K562 treated with DMSO at 1 percent for 24 hours (cell line): Measurements from ENCODE around the gene GMPR2. TPM values are rescaled to one million over a fixed set of nuclear protein-coding genes. Genes with fewer than 3 reads are reported as not detected.

Experiments used
- total RNA-seq: library from RNA; unstranded; fragments of 300-600 nt; gene quantifications from 2 replicates; pipeline ENCODE4 v1.2.3, GENCODE V29; 2022; ENCODE audit warnings: low read depth; ENCODE audit not compliant: insufficient read depth

GMPR2 gene
- 56.8 and 59.4 TPM in 2 replicates for total RNA-seq

DNA sequence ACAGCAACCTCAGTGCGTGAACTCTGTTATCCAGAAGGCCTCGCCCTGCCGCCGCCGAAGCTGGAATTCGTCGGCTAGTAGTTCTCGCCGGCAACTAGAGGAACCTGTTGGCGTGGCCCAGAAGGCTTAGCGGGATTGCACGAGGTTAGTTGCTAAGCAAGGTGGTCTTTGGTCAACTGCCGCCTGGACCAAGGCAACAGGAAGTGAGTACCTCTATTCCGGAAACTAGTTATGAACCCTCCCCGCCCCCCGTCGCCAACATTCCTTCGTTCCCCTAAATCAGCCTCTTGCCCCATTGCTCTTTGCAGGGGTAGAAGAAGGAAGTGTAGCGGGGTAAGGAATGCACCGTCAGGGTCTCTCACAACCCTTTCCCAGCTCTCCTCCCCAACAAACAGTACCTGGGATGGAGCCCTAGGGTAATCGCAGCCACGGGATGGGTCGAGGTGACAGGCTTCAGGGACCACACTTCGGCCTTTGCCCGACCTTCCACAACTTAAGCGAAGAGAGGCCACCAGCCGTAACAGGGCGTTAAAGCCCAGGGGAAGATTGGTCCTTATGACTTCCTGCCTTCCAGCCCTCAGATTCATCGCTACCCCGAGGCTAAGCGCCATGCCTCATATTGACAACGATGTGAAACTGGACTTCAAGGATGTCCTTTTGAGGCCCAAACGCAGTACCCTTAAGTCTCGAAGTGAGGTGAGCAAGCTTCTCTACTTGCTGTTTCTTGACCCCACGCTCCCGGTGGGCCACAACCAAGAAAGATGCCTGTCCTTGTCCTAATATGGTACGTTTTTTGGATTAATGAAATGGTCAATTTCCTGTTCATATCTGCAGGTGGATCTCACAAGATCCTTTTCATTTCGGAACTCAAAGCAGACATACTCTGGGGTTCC is at the start of gene GMPR2:
Gene GMPR2, plus strand, starts transcription at position 285 of the 893 bp plus-strand sequence. Its CDS starts 325 bp downstream, at position 610.

DNA sequence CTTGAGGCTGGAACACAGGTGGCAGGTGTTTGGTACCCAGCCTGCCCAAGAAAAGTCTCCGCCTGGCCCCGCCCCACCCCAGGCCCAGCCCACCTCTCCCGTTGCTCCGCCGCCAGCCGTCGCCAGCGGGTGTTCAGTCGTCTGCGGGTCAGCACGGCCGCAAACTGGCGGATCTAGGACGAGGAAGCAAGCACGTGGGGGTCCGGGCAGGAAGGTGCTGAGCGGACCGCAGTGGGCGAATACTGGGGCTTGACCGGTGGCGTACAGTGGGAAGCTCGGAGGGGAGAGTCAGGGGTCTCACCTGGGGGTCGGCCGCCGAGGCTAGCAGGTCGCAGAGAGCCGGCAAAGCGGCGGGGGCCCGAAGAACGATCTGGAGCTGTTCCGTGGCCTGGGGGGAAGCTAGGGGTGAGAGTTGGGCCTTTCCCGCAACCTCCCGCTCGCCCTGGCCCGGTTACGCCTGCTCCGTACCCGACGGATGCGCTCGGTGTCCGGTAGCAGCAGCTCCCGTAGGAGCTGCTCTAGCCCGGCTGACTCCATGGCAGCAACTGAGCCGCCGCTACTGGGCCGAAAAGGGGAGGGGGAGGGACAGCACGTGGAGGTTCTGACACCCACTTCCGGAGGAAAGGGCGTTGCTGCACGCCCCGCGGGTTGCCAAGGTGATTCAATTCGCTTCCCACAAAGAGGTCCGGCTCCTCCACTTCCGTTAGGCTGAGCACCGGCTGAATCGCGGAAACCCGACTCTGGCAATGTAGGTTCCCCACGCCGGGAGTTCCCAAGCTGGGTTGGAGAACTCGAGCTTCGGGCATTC is 44.3 kb upstream of the GMPR2 start, which contains the start of gene IPO4:
Gene IPO4, minus strand, starts transcription at position 566 of the 808 bp plus-strand sequence. Its CDS starts 29 bp downstream, at position 537.

DNA sequence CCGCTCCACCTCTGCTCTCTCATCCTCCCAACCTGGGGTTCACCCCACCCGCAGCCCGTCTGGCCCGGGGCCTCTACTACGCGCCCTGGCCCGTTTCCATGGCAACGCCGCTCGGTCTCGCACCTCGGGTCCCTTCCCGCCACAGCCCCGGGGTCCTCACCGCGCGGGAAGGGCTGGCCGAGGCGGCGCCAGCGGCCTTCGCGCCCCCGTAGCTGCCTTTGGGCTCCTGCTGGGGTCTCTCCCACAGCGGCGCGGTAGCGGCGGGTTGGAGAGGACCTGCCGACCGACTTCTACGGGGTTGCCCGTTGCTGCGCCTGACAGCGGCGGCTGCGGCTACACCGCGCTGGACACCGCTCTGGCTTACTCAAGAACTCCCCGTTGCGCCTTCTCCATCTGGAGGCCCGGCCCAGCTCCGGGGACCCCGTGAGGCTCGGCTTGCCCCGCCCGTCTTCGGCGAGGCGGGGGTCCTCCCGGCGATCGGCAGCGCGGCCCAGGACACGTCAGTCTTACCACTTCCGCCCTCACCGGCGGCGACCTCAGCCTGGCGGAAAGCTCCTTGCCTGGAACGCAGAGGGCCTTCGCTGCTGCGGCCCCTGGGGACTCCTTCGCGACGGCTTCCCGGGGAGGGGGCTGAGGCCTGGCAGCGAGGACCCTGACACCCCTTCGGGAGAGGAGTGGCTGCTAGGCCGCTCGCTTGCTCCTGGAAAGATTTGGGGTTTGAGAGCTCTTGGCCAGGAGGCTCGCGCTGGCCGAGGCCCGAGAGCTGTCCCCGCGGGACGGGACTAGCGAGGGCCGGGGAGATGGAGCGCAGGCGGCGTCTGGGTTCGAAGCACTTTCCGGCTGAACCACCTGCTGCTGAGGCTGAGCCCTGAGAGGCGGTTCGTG is 37.3 kb upstream of the GMPR2 start, which contains the start of gene TM9SF1:
Gene TM9SF1, minus strand, starts transcription at position 256 of the 885 bp plus-strand sequence. CDS start 422 bp downstream, outside the sequence.

DNA sequence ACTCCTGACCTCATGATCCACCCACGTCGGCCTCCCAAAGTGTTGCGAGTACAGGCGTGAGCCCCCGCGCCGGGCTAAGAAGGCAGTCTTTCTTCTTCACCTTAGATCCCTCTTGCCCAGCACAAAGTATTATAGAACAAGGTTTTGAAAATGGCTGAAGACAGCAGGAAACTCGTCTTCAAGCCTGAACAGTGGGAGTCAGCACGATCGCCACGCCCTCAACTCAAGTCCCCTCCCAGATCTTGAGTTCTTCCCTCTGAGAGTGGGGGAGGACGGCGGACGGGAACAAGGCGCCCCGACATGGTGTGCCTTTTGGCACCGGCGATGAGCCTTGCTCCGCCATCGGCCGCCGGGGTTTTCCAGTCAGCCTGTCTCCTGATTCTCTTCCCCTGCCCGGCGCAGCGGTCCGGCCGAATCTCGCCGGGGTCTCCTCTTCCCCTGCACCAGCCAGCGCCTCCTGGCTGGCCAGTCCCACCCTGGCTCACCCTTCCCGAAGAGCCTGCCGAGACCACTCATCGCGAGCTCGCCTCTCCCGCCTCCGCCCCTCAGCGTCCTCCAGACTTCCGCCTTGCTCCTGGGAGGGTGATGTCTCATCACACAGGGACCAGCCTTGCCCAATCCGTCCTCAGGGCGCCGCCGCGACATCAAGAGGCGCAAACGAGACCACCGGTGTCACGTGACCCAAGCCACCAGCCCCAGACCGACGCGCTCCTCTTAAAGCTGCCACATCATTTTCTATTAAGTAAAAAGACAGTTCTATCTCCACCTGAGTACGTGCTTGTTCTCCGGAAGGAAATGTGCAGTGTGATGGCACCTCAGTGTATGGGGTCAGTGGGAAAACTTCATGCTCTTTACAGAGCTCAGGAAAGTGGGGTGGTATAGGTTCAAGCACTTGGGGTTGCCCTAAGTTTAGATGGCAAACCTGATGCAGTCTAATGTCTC is 19.5 kb upstream of the GMPR2 start, which contains the start of gene CHMP4A:
Gene CHMP4A, minus strand, starts transcription at position 565 of the 942 bp plus-strand sequence. Its CDS starts 49 bp downstream, at position 516.

DNA sequence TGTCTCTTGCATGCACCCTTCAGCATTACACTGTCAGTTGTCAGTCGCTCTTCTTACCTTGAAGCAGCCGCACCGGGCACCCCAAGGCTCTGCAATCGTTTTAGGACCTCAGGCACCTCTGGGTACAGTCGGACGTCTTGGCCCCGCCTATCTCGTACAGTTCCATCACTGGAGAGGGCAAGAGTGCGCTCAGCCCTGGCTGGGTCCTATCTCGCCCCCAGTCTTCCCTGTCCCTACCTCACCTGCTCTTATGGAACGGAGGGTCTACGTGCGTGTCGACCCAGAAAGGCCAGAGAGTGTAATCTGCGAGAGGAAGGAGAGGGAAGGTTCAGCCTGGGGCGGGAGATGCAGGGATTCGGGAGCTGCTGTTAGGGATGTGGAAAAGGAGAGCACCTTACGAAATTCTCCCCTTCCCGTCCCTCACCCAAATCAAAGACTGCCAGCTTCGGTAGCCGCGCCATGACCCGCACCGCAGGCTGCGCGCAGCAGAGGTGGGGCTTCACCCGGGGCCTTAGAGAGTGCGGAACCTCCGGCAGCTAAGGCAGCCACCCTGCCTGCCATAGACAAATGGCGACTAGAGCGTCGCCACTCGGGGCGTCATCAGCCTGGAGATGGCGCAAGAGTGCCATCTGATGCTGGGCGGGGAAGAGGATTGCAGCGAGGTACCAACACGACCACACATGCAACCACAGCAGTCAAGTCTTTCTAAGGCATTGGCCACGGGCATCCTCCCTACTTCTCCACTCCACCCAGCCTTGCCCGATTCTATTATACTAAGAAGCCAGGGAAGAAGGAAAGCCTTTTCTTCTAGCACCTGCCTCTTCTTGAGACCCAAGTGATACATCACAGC is 17.0 kb upstream of the GMPR2 start, which contains the start of gene MDP1:
Gene MDP1, minus strand, starts transcription at position 572 of the 850 bp plus-strand sequence. Its CDS starts 111 bp downstream, at position 461.

DNA sequence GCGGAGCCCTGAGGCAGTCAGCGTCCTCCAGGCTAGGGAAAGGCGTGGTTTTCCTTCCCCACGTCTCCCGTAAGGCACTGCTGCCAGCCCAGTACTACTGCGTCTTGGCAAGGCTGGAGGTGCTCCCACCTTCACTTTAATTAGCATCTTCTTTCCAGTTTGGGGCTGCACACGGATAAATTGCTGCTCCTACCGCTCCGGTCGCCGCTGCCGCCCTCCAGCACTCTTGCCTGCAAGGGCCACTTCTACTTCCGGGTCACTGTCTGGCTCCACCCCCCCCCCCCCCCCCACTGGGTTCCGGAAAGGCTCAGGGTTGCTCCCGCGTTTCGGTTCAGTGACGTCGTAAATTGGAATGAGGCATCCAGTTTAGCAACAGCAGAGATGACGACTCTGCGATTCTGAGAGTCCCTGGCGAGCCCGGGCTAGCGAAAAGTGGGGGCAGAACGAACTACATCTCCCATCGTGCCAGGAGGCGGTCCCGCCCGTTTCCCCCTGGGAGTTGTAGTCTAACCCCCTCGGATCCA is 546 bp upstream of the GMPR2 start, which contains the start of gene NEDD8:
Gene NEDD8, minus strand, starts transcription at position 247 of the 524 bp plus-strand sequence. Its CDS starts 100 bp downstream, at position 147.

DNA sequence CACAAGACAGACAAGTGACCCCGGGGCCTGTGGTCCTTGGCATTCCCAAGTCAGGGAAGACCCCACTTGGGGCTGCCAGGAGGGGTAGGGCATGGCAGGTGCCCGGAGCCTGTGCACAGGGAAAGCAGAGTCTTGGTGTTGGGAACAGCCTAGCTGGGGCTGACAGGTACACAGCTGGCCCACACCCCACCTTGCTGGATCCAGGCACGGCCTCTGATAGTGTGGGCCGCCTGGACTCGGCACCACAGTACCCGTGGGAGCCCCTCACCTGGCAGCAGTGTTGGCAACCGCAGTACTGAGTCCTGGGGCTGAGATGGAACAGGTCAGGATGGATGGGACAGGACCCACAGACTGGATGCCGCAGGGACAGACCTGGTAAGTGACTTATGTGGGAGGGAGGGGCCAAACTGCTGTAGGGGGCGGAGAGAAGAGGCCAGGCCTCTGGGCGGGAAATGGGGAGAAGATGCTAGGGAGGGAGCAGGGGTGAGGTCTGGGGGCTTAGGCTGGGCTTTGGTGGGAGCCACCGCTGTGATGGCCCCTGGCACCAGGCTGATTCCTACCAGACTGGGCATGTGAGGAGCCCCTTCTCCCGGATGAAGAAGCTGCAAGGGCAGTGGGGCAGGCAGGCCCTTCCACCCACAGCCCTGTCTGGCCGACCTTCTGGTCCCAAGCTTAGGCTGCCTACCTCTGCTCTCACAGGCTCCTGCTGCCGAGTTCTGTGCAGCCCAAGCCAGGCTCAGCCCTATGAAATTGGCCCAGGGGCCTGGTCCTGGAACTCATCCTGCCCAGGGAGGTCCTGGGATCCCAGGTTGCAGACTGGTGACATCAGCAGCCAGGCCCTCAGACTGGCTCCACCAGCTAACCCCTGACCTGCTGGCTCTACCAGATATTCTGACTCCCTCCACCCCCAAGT is 30.3 kb downstream of the GMPR2 start, which contains the start of gene TGM1:
Gene TGM1, minus strand, starts transcription at position 357 of the 913 bp plus-strand sequence. CDS start 825 bp downstream, outside the sequence.

DNA sequence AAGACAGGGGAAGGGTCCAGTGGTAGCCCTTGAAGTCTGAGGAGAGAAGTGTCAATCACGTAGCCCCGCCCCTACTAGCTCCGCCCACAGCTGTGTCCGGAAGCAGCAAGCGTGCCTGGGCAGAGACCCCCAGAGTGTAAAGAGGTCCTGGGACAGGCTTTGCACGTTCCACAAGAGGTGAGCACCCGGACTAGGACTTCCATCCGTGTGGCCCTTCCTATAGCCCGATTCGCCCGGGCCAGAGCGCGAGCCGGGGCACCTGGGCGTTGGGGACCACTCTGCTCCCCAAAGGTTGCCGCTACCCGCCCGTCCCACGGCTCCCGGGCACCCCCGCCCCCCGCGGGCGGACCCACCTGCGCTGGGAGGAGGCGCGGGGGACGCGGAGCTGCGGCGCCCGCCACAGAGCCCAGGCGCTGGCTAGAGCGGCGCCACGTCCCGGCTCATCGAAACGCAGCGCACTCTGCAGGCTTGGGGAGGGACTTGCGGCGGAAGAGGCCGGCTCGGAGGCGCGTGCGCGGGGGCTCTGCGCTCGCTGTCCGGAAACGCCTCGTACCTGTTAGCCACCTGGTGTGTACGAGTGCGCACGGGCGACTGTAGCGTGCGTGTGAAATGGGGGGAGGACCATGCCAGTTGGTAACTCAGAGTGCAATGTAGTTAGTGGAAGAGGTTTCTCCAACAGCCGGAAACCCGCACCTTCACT is 38.6 kb downstream of the GMPR2 start, which contains the start of gene RABGGTA:
Gene RABGGTA, minus strand, starts transcription at position 464 of the 700 bp plus-strand sequence. CDS start 482 bp downstream, outside the sequence.

Other genes starting within 250 kb of the GMPR2 start
- gene DHRS4L2, start 244.0 kb upstream of the GMPR2 start, total RNA-seq: 12.8 and 14.9 TPM in 2 replicates
- gene CARMIL3, start 180.9 kb upstream of the GMPR2 start, total RNA-seq: 0.16 TPM in 1 of 2 replicates, not detected in the other
- gene CPNE6, start 161.4 kb upstream of the GMPR2 start, total RNA-seq: not detected in 2 replicates
- gene PCK2, start 138.6 kb upstream of the GMPR2 start, total RNA-seq: 150 and 160 TPM in 2 replicates
- 52.3 and 59.5 TPM in 2 replicates for gene DCAF11, start 118.2 kb upstream of the GMPR2 start, total RNA-seq
- 1.6 and 2.8 TPM in 2 replicates for gene NRL, start 118.0 kb upstream of the GMPR2 start, total RNA-seq
- 0.50 TPM in 1 of 2 replicates, not detected in the other for gene FITM1, start 102.3 kb upstream of the GMPR2 start, total RNA-seq
- gene PSME1, start 96.7 kb upstream of the GMPR2 start, total RNA-seq: 169 and 181 TPM in 2 replicates
- 55.6 TPM in 2 replicates for gene EMC9, start 91.3 kb upstream of the GMPR2 start, total RNA-seq
- gene PSME2, start 86.3 kb upstream of the GMPR2 start, total RNA-seq: 119 and 129 TPM in 2 replicates
- gene RNF31, start 85.4 kb upstream of the GMPR2 start, total RNA-seq: 34.5 and 41.7 TPM in 2 replicates
- 11.9 and 14.2 TPM in 2 replicates for gene IRF9, start 71.7 kb upstream of the GMPR2 start, total RNA-seq
- gene REC8, start 60.8 kb upstream of the GMPR2 start, total RNA-seq: 1.7 and 2.6 TPM in 2 replicates
- gene IPO4, start 44.1 kb upstream of the GMPR2 start, total RNA-seq: 16.3 and 21.4 TPM in 2 replicates
- 22.1 and 25.4 TPM in 2 replicates for gene TM9SF1, start 37.5 kb upstream of the GMPR2 start, total RNA-seq
- gene TSSK4, start 27.2 kb upstream of the GMPR2 start, total RNA-seq: 0.96 TPM in 1 of 2 replicates, not detected in the other
- gene CHMP4A, start 19.4 kb upstream of the GMPR2 start, total RNA-seq: 63.2 and 63.8 TPM in 2 replicates
- 16.9 and 17.9 TPM in 2 replicates for gene MDP1, start 16.9 kb upstream of the GMPR2 start, total RNA-seq
- 144 and 171 TPM in 2 replicates for gene NEDD8, start 562 bp upstream of the GMPR2 start, total RNA-seq
- 21.0 and 28.8 TPM in 2 replicates for gene TINF2, start 9.7 kb downstream of the GMPR2 start, total RNA-seq
- 1.5 and 3.1 TPM in 2 replicates for gene TGM1, start 30.2 kb downstream of the GMPR2 start, total RNA-seq
- gene RABGGTA, start 38.7 kb downstream of the GMPR2 start, total RNA-seq: 24.9 and 28.0 TPM in 2 replicates
- gene DHRS1, start 66.9 kb downstream of the GMPR2 start, total RNA-seq: 41.0 and 43.3 TPM in 2 replicates
- 9.2 and 10.5 TPM in 2 replicates for gene NOP9, start 66.9 kb downstream of the GMPR2 start, total RNA-seq
- not detected in 2 replicates for gene CIDEB, start 75.0 kb downstream of the GMPR2 start, total RNA-seq
- 5.2 and 5.8 TPM in 2 replicates for gene LTB4R2, start 77.2 kb downstream of the GMPR2 start, total RNA-seq
- gene LTB4R, start 78.6 kb downstream of the GMPR2 start, total RNA-seq: 8.1 and 11.2 TPM in 2 replicates
- not detected in 2 replicates for gene ADCY4, start 102.1 kb downstream of the GMPR2 start, total RNA-seq
- gene RIPK3, start 107.1 kb downstream of the GMPR2 start, total RNA-seq: 0.35 and 0.89 TPM in 2 replicates
- 1.5 and 1.8 TPM in 2 replicates for gene NFATC4, start 135.3 kb downstream of the GMPR2 start, total RNA-seq
- 1.4 and 1.6 TPM in 2 replicates for gene NYNRIN, start 166.1 kb downstream of the GMPR2 start, total RNA-seq
- 0.98 and 1.1 TPM in 2 replicates for gene CBLN3, start 196.7 kb downstream of the GMPR2 start, total RNA-seq
- gene KHNYN, start 197.0 kb downstream of the GMPR2 start, total RNA-seq: 45.0 and 48.5 TPM in 2 replicates
- 74.3 and 80.6 TPM in 2 replicates for gene SDR39U1, start 209.8 kb downstream of the GMPR2 start, total RNA-seq